SJCRH30 (cell line): Measurements from ENCODE around the gene TADA2B. TPM values are rescaled to one million over a fixed set of nuclear protein-coding genes. Genes with fewer than 3 reads are reported as not detected.

Experiments
- DNase-seq, 2 experiments: peaks; one replicate each; pipeline ENCODE4 v3.0.0-alpha.2; 2015 to 2020
- H3K27ac ChIP-seq: fragments of 250-450 bp; sonication (Bioruptor Pico); 2 replicates; pipeline ENCODE4 v1.5.1; 2020; ENCODE audit warnings: mild to moderate bottlenecking, moderate library complexity
- H3K27me3 ChIP-seq: fragments of 250-450 bp; sonication (Bioruptor Pico); 2 replicates; pipeline ENCODE4 v1.5.1; 2020; ENCODE audit warnings: mild to moderate bottlenecking, moderate library complexity
- H3K36me3 ChIP-seq: fragments of 250-450 bp; sonication (Bioruptor Pico); 2 replicates; pipeline ENCODE4 v1.5.1; 2020; ENCODE audit warnings: mild to moderate bottlenecking, moderate library complexity
- H3K4me1 ChIP-seq: fragments of 250-450 bp; sonication (Bioruptor Pico); 2 replicates; pipeline ENCODE4 v1.5.1; 2020; ENCODE audit warnings: mild to moderate bottlenecking, moderate library complexity
- H3K4me3 ChIP-seq: fragments of 250-450 bp; sonication (Bioruptor Pico); 2 replicates; pipeline ENCODE4 v1.5.1; 2020; ENCODE audit warnings: mild to moderate bottlenecking, moderate library complexity
- H3K9me3 ChIP-seq: fragments of 250-450 bp; sonication (Bioruptor Pico); replicated peaks from 2 replicates; pipeline ENCODE4 v1.5.1; 2020; ENCODE audit warnings: mild to moderate bottlenecking, moderate library complexity
- total RNA-seq: library from RNA; depleted of rRNA; stranded (reverse); fragments of >200 nt; shearing (Covaris generic); gene quantifications from 2 replicates; pipeline ENCODE4 v1.2.3, GENCODE V29; 2014; rRNA removed

Gene TADA2B
- total RNA-seq, 1 experiment from 2014 or later: 13.5 TPM

GRCh38 chr4:7104366-7105031, 61.3 kb downstream of the TADA2B start:
- no peaks in the 10 kb centered on the region for H3K36me3 ChIP-seq
- H3K27me3 ChIP-seq: peaks cover 5% of the 10 kb centered on the region; the same call in 1 of the 2 replicates
- peaks cover 3% of the 10 kb centered on the region for H3K4me1 ChIP-seq
- no peaks in the 10 kb centered on the region for H3K9me3 ChIP-seq
- H3K27ac ChIP-seq: no peak overlapping the region
- H3K4me3 ChIP-seq: no peak overlapping the region
- DNase-seq: no peak

GRCh38 chr4:7105276-7105675, 62.1 kb downstream of the TADA2B start:
- Histone ChIP-seq H3K27me3 (peaks cover 5% of the 10 kb centered on the region; the same call in 1 of the 2 replicates), H3K4me1 (peaks cover 3% of the 10 kb centered on the region), H3K27ac (no peak overlapping the region), H3K4me3 (no peak overlapping the region), H3K9me3 (no peaks in the 10 kb centered on the region), H3K36me3 (no peaks in the 10 kb centered on the region)
- DNase-seq: no peak

DNA sequence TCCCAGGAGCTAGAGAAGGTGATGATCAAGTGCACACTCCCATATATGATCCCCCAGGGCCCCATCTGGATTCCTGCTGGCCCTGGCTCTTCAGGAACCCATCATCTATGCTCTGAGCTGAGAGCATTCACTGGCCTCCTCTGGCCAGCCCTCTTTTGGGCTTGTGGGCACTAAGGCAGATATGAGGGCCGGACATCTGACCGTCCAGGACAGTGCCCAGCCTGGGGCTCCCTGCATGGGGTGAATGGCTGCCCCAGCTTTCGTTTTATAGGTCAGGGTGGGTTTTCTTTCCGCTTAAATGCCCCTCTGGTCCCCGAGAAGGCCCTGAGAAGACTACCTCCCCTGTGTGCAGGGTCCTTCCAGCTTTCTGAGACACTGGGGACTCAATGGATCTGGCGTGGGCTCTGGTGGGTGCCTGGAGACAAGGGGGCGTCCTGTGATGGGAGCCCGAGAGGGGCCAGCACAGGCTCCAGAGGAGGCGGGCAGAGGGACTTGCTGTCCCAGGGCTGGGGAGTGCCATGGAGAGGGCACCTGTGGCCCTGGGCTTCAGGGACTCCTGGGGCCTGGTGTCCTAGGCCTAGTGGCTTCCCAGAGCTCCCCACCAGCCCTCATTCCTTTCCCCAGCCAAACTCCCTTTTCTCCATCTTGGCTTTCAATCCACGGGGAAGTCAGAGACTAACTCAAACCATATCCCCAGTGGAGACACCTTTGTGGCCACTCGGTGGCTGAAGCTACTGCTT, 64.2 kb downstream of the TADA2B start:
- no peak overlapping the region for H3K27ac ChIP-seq
- H3K27me3 ChIP-seq: peaks cover 5% of the 10 kb centered on the region; the same call in 1 of the 2 replicates
- DNase-seq: no peak
- H3K36me3 ChIP-seq: no peaks in the 10 kb centered on the region
- H3K9me3 ChIP-seq: no peaks in the 10 kb centered on the region
- H3K4me1 ChIP-seq: no peaks in the 10 kb centered on the region
- H3K4me3 ChIP-seq: no peak overlapping the region

Other genes with a start within 250 kb of the TADA2B start
- 54.5 and 58.0 TPM in 2 replicates for gene TBC1D14, start 133.5 kb upstream of the TADA2B start, total RNA-seq
- gene GRPEL1, start 24.7 kb downstream of the TADA2B start, total RNA-seq: 78.9 and 79.9 TPM in 2 replicates
- 1.1 and 1.4 TPM in 2 replicates for gene SORCS2, start 149.2 kb downstream of the TADA2B start, total RNA-seq